GM13976 (cell line): ENCODE data around the gene HYCC1.
"Not testable (repeated sequence)": the region's sequence is repeated elsewhere in the genome, so short reads cannot be mapped to it uniquely, and the experiment has no call there.

Experiments
- DNase-seq: peaks from one replicate; pipeline ENCODE4 v3.0.0; 2012; ENCODE audit warnings: low spot score
- in situ Hi-C: fragments of 300-500 bp; cut with MboI; formaldehyde crosslinking; loops from one replicate; pipeline ENCODE4 v1.12.0; 2022; ENCODE audit warnings: low sequenced_read_pairs, mixed read lengths, inconsistent platforms; ENCODE audit not compliant: unreplicated experiment
- TF ChIP-seq, protein P1 (sequence below): IDR thresholded peaks from 2 replicates; pipeline ENCODE4 v1.5.1; 2012; ENCODE audit warnings: borderline replicate concordance, mild to moderate bottlenecking; ENCODE audit not compliant: insufficient read depth; ENCODE audit errors: extremely low read depth, missing control alignments, control extremely low read depth

The HYCC1 gene

DNA sequence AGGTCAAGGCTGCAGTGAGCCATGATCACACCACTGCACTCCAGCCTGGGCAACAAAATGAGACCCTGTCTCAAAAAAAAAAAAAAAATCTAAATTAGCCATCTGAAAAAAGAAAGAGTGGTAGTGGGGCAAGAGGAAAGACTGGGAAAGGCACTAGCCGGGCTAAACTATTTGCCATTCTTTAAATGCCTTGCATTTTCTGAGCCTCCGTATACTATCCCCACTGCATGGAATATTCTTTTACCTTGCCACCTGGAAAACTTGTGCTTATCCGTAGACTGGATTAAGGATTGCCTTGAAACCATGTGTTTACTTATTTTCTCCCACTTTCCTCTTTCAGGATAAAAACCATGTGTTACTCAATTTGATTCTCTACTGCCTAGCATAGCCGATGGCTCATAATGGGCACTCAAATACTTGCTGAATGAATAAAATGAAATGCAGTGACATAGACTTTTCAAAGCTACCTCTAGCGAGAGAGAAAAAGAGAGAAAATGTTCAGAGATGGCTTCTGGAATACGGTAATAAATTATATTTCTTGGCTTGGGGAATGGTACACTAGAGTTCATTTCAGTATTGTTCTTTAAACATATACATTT lies 30.6 kb downstream of the HYCC1 start:
- DNase-seq: no peak
- TF ChIP-seq, protein P1, sequence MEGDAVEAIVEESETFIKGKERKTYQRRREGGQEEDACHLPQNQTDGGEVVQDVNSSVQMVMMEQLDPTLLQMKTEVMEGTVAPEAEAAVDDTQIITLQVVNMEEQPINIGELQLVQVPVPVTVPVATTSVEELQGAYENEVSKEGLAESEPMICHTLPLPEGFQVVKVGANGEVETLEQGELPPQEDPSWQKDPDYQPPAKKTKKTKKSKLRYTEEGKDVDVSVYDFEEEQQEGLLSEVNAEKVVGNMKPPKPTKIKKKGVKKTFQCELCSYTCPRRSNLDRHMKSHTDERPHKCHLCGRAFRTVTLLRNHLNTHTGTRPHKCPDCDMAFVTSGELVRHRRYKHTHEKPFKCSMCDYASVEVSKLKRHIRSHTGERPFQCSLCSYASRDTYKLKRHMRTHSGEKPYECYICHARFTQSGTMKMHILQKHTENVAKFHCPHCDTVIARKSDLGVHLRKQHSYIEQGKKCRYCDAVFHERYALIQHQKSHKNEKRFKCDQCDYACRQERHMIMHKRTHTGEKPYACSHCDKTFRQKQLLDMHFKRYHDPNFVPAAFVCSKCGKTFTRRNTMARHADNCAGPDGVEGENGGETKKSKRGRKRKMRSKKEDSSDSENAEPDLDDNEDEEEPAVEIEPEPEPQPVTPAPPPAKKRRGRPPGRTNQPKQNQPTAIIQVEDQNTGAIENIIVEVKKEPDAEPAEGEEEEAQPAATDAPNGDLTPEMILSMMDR: no peak
- in situ Hi-C loops: no loop called here

DNA sequence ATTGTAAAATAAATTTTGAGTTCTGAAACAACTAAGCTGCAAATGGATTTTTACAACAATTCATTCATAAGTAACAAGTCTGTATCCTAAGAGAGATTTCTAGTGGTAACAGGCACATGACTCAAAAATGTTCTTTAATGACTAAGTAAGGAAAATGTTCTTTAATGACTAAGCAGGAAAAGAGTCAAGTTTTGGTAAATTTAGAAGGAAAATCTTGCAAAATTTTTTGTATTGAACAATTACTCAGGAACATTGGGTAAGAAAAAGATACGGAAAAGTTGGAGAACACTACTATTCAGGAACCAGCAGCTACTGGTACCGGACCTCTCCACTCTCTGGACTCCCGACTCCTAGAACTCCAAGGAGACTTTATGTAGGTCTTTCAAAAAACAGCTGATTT lies 33.5 kb downstream of the HYCC1 start:
- no peak for DNase-seq
- in situ Hi-C loops: no loop called here
- TF ChIP-seq, protein P1: no peak

DNA sequence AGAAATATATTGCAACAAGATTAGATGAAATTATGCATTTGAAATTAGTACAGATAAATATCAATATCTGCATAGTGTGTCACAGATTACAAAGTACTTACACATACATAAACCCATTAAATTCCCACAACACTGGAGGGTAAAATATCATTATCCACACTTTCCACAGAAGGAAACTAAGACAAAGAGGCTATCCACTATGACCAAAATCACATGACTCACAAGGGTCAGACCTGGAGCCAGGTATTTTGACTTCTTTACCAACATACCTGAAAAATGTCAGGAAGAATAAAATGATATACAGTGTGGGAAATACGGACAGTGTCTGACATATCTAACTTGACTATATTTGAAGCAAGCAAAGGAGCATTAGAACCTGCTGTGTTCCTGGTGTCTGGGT lies 34.1 kb downstream of the HYCC1 start:
- DNase-seq: no peak
- in situ Hi-C loops: no loop called here
- TF ChIP-seq, protein P1: no peak

DNA sequence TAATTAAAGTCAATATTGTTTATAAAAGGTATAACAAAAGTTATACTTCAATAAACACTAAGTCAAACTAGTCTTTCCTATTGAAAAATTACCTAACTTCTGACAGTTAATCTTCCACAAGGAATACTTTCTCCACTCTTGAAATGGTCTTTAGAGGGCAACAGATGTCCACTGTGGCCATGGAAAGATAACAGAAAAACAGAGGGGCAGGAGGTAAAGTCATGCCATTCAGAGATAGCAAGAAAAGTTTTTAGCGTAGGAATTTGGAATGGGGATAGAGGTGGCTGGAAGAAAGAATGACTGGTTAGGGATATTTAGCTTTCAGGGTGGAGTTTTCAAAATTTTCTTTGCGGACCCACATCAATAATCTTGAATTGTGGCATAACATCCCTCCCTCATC lies 34.7 kb downstream of the HYCC1 start:
- in situ Hi-C loops: no loop called here
- DNase-seq: no peak
- TF ChIP-seq, protein P1: no peak

DNA sequence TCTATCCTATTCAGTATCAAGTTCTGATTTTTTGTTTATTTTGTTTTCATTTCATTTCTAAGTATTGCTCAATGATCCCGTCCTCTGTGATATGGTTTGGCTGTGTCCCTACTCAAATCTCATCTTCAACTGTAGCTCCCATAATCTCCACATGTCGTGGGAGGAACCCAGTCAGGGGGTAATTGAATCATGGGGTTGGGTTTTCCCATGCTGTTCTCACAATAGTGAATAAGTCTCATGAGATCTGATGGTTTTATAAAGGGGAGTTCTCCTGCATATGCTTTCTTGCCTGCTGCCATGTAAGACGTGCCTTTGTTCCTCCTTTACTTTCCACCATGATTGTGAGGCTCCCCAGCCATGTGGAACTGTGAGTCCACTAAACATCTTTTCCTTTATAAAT lies 39.3 kb downstream of the HYCC1 start:
- not testable (repeated sequence) for DNase-seq

DNA sequence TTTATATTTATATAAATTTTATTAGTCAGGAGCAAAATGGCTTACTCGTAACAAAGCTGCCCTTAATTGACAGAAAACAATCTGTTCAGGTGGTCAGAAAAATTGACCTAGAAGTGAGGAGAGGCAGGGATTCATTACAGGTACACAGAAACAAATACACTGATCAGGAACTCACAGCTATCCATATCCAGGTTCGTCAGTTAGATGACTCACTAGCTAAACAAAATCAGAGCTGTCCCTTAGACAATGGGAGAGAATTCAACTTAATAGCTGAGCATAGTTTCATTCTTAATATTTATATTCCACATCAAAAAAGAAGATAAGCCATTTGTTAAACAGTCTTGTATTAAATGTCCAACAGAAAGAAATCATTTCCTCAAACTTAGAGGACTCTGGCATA lies 41.7 kb downstream of the HYCC1 start:
- DNase-seq: no peak
- in situ Hi-C loops: no loop called here
- TF ChIP-seq, protein P1: no peak

More for the DNA sequence above, 39.3 kb downstream of the HYCC1 start:
- in situ Hi-C loops: not testable (repeated sequence)

DNA sequence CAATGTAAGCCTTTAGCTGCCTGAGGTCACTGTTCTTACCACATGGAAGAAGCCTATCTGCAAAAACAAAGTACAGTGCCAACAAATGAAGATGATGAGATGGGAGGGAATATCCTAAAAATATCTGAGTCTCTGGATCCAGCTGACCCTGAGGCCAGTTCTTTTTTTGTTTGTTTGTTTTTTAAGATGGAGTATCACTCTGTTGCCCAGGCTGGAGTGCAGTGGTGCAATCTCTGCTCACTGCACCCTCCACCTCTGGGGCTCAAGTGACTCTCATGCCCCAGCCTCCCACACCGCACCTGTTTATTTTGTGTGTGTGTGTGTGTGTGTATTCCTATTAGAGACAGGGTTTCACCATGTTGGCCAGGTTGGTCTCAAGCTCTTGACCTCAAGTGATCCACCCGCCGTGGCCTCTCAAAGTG lies 44.9 kb downstream of the HYCC1 start:
- TF ChIP-seq, protein P1: no peak
- in situ Hi-C loops: no loop called here
- DNase-seq: no peak
